H9 (cell line): ENCODE measurements around the gene SDK1. TPM values are rescaled to one million over a fixed set of nuclear protein-coding genes. Genes with fewer than 3 reads are reported as not detected.

Experiments used
- DNase-seq: peaks from one replicate; pipeline ENCODE4 v3.0.0-alpha.2; 2017
- H2AFZ ChIP-seq: one replicate; pipeline ENCODE4 v1.6.1; 2013; ENCODE audit warnings: mild to moderate bottlenecking, low read length, control low read depth, moderate library complexity
- H2AK5ac ChIP-seq: 2 replicates; pipeline ENCODE4 v1.6.1; 2013; ENCODE audit warnings: low read length, control low read depth, mixed read lengths; ENCODE audit not compliant: insufficient read length
- H2BK120ac ChIP-seq: one replicate; pipeline ENCODE4 v1.6.1; 2013; ENCODE audit warnings: low read depth, mild to moderate bottlenecking, low read length, control low read depth, inconsistent platforms; ENCODE audit not compliant: poor library complexity, severe bottlenecking
- H2BK12ac ChIP-seq: 2 replicates; pipeline ENCODE4 v1.6.1; 2013; ENCODE audit warnings: low read length, control low read depth, mixed read lengths, low read depth; ENCODE audit not compliant: insufficient read length
- H2BK15ac ChIP-seq: 2 replicates; pipeline ENCODE4 v1.6.1; 2013; ENCODE audit warnings: low read depth, low read length, control low read depth
- H2BK20ac ChIP-seq: one replicate; pipeline ENCODE4 v1.6.1; 2013; ENCODE audit warnings: low read depth, mild to moderate bottlenecking, low read length, control low read depth, inconsistent platforms; ENCODE audit not compliant: poor library complexity, severe bottlenecking
- H2BK5ac ChIP-seq: 2 replicates; pipeline ENCODE4 v1.6.1; 2013; ENCODE audit warnings: low read length, control low read depth, mixed read lengths; ENCODE audit not compliant: insufficient read length
- H3K14ac ChIP-seq: 2 replicates; pipeline ENCODE4 v1.6.1; 2013; ENCODE audit warnings: low read length, control low read depth; ENCODE audit not compliant: insufficient read depth
- H3K18ac ChIP-seq: 2 replicates; pipeline ENCODE4 v1.6.1; 2013; ENCODE audit warnings: low read depth, mild to moderate bottlenecking, mixed read lengths, low read length, control low read depth; ENCODE audit not compliant: insufficient read length
- H3K23ac ChIP-seq: 2 replicates; pipeline ENCODE4 v1.6.1; 2013; ENCODE audit warnings: low read length, control low read depth, mixed read lengths, low read depth; ENCODE audit not compliant: insufficient read length
- H3K23me2 ChIP-seq: 2 replicates; pipeline ENCODE4 v1.6.1; 2013; ENCODE audit warnings: low read depth, mild to moderate bottlenecking, mixed read lengths, low read length, control low read depth; ENCODE audit not compliant: insufficient read length, poor library complexity, severe bottlenecking
- H3K27ac ChIP-seq: 2 replicates; pipeline ENCODE4 v1.5.1; 2013; ENCODE audit warnings: low read length, control low read depth, mixed read lengths, low read depth; ENCODE audit not compliant: insufficient read length
- H3K27me3 ChIP-seq: 2 replicates; pipeline ENCODE4 v1.6.1; 2013; ENCODE audit warnings: low read length, control low read depth, inconsistent platforms; ENCODE audit not compliant: insufficient read depth
- H3K4ac ChIP-seq: 2 replicates; pipeline ENCODE4 v1.6.1; 2013; ENCODE audit warnings: low read depth, mild to moderate bottlenecking, control low read depth, inconsistent platforms, low read length, moderate library complexity
- H3K4me1 ChIP-seq: 2 replicates; pipeline ENCODE4 v1.6.1; 2013; ENCODE audit warnings: low read length, control low read depth, inconsistent platforms; ENCODE audit not compliant: insufficient read depth
- H3K4me2 ChIP-seq: 2 replicates; pipeline ENCODE4 v1.6.1; 2013; ENCODE audit warnings: low read length, control low read depth, mixed read lengths; ENCODE audit not compliant: insufficient read length, insufficient read depth
- H3K56ac ChIP-seq: 2 replicates; pipeline ENCODE4 v1.6.1; 2013; ENCODE audit warnings: low read depth, mild to moderate bottlenecking, mixed read lengths, low read length, control low read depth; ENCODE audit not compliant: insufficient read length
- H3K79me1 ChIP-seq: 2 replicates; pipeline ENCODE4 v1.6.1; 2013; ENCODE audit warnings: low read depth, mild to moderate bottlenecking, moderate library complexity, low read length, control low read depth, inconsistent platforms; ENCODE audit not compliant: insufficient read depth, poor library complexity, severe bottlenecking
- H3K79me2 ChIP-seq: 2 replicates; pipeline ENCODE4 v1.6.1; 2013; ENCODE audit warnings: low read length, control low read depth, inconsistent platforms; ENCODE audit not compliant: insufficient read depth
- H3K9ac ChIP-seq: 2 replicates; pipeline ENCODE4 v1.6.1; 2013; ENCODE audit warnings: low read length, control low read depth, mixed read lengths; ENCODE audit not compliant: insufficient read length; ENCODE audit errors: extremely low read depth
- H3K9me3 ChIP-seq: one replicate; pipeline ENCODE4 v1.6.1; 2013; ENCODE audit warnings: low read depth, low read length, inconsistent platforms; ENCODE audit not compliant: control insufficient read depth
- H3T11ph ChIP-seq: one replicate; pipeline ENCODE4 v1.6.1; 2013; ENCODE audit warnings: mild to moderate bottlenecking, low read length, control low read depth, inconsistent platforms
- H4K20me1 ChIP-seq: one replicate; pipeline ENCODE4 v1.6.1; 2013; ENCODE audit not compliant: control insufficient read depth, insufficient read length, insufficient read depth
- H4K5ac ChIP-seq: 2 replicates; pipeline ENCODE4 v1.6.1; 2013; ENCODE audit warnings: low read depth, mild to moderate bottlenecking, mixed read lengths, low read length, control low read depth; ENCODE audit not compliant: insufficient read length
- H4K8ac ChIP-seq: replicated peaks from 2 replicates; pipeline ENCODE4 v1.6.1; 2013; ENCODE audit warnings: low read length, control low read depth, mixed read lengths, low read depth; ENCODE audit not compliant: insufficient read length
- H4K91ac ChIP-seq: 2 replicates; pipeline ENCODE4 v1.6.1; 2013; ENCODE audit warnings: low read depth, mild to moderate bottlenecking, moderate library complexity, mixed read lengths, low read length, control low read depth; ENCODE audit not compliant: insufficient read length
- H3K27ac Mint-ChIP-seq, 3 experiments: 2 replicates in 2 of 3; 3 replicates in 1 of 3; pipeline ENCODE4 v1.8.0; 2020 to 2021; ENCODE audit warnings: mixed read lengths in 3 of 3, mild to moderate bottlenecking in 1 of 3, moderate library complexity in 1 of 3
- H3K27me3 Mint-ChIP-seq: 2 replicates; pipeline ENCODE4 v1.8.0; 2021; ENCODE audit warnings: low read depth, mild to moderate bottlenecking, moderate library complexity, mixed read lengths
- H3K36me3 Mint-ChIP-seq, 3 experiments: 2 replicates in 2 of 3; 3 replicates in 1 of 3; pipeline ENCODE4 v1.8.0; 2020 to 2021; ENCODE audit warnings: low read depth in 3 of 3, mixed read lengths in 3 of 3; ENCODE audit not compliant: insufficient read depth in 1 of 3
- H3K4me1 Mint-ChIP-seq, 2 experiments: 2 replicates each; pipeline ENCODE4 v1.8.0; 2020; ENCODE audit warnings: mixed read lengths in 2 of 2
- H3K4me3 Mint-ChIP-seq, 2 experiments: 2 replicates in 1 of 2; 3 replicates in 1 of 2; pipeline ENCODE4 v1.8.0; 2020 to 2021; ENCODE audit warnings: mild to moderate bottlenecking in 2 of 2, mixed read lengths in 2 of 2, moderate library complexity in 1 of 2
- H3K9me3 Mint-ChIP-seq, 2 experiments: 2 replicates in 1 of 2; 3 replicates in 1 of 2; pipeline ENCODE4 v1.8.0; 2020; ENCODE audit warnings: mild to moderate bottlenecking in 2 of 2, mixed read lengths in 2 of 2, moderate library complexity in 1 of 2
- CTCF ChIP-seq: fragments of 200-600 bp; sonication (generic); conservative IDR thresholded peaks from 3 replicates; pipeline ENCODE4 v1.8.0; 2021; ENCODE audit warnings: antibody characterized with exemption, mild to moderate bottlenecking
- WGBS: extraction: QIAGEN DNeasy Blood & Tissue Kit; methylation state at CpG from one replicate; pipeline ENCODE4 v1.1.7; 2013; ENCODE audit warnings: missing lambda C conversion rate, low lambda C conversion rate, mixed read lengths; ENCODE audit not compliant: insufficient read length; ENCODE audit errors: extremely low coverage; 5-methylcytosine and 5-hydroxymethylcytosine counted together
- total RNA-seq: library from RNA; stranded (reverse); gene quantifications from 2 replicates; pipeline ENCODE4 v1.2.1, GENCODE V29; 2021

The SDK1 gene
- total RNA-seq, 1 experiment from 2014 or later = 8.7 TPM

GRCh38 chr7:3380886-3381685, 80.0 kb downstream of the SDK1 start:
- no peak for DNase-seq
- no peaks in the 10 kb centered on the region for H3K9me3 Mint-ChIP-seq
- Histone ChIP-seq H4K5ac (no peak overlapping the region), H3K56ac (no peak overlapping the region), H3K4me2 (peak overlapping the region; percentile 3), H3K4me1 (peaks cover 3% of the 10 kb centered on the region; the same call in 1 of the 2 replicates), H3K9ac (peak overlapping the region; percentile 28), H2BK15ac (no peak overlapping the region), H2AK5ac (peak overlapping the region; percentile 28), H3K27me3 (no peaks in the 10 kb centered on the region), H3K9me3 (no peaks in the 10 kb centered on the region), H3K27ac (no peak overlapping the region), H2BK12ac (no peak overlapping the region), H4K91ac (no peak overlapping the region), H3K79me1 (no peaks in the 10 kb centered on the region), H3K23ac (no peak overlapping the region), H4K20me1 (no peaks in the 10 kb centered on the region), H3K4ac (no peak overlapping the region), H3K18ac (no peak overlapping the region), H2BK120ac (no peak overlapping the region), H3T11ph (no peak overlapping the region), H2BK20ac (no peak overlapping the region), H2AFZ (no peak overlapping the region), H3K14ac (0 out of 2 replicates have a peak overlapping the region, but pooled peaks have one; percentile 61), H3K23me2 (peaks cover 3% of the 10 kb centered on the region), H2BK5ac (no peak overlapping the region), H3K79me2 (no peaks in the 10 kb centered on the region), H4K8ac (no peak overlapping the region)
- peaks cover 30 to 41% of the 10 kb centered on the region in 2 experiments for H3K4me1 Mint-ChIP-seq
- WGBS = no CpG with 5 or more reads among the region's 12 CpGs
- TF ChIP-seq CTCF = no peak
- no peaks in the 10 kb centered on the region for H3K36me3 Mint-ChIP-seq
- no peak overlapping the region for H3K4me3 Mint-ChIP-seq
- no peaks in the 10 kb centered on the region for H3K27me3 Mint-ChIP-seq
- H3K27ac Mint-ChIP-seq = peak overlapping the region in 2 of 3 experiments; percentile 5 to 6; a peak in 3 of 7 replicates
